CD8-positive, alpha-beta memory T cell (primary cell): ENCODE data around the gene SNX33. TPM values are rescaled to one million over a fixed set of nuclear protein-coding genes. Genes with fewer than 3 reads are reported as not detected.
"Not testable (repeated sequence)": the region's sequence is repeated elsewhere in the genome, so short reads cannot be mapped to it uniquely, and the experiment has no call there.

Experiments
- CTCF ChIA-PET: fragments of 350-600 bp; sonication (Branson Sonifier 250); formaldehyde crosslinking; loops from one replicate; lab custom pipeline; 2021; ENCODE audit warnings: antibody characterized with exemption; lab: Charles Lee
- POLR2A ChIA-PET: fragments of 350-600 bp; sonication (Branson Sonifier 250); formaldehyde crosslinking; loops from one replicate; lab custom pipeline; 2021; ENCODE audit warnings: antibody characterized with exemption; lab: Charles Lee
- DNase-seq, 5 donors: peaks; one replicate each; pipeline versions ENCODE4 v3.0.0 to v3.0.0-alpha.2; 2020 to 2022; ENCODE audit warnings: mixed read lengths in 1 of 5
- H3K27ac ChIP-seq: one replicate; pipeline ENCODE4 v1.7.0; 2013; ENCODE audit warnings: low read depth, mild to moderate bottlenecking, low read length, moderate library complexity
- H3K27me3 ChIP-seq: 2 replicates; pipeline ENCODE4 v1.7.0; 2013; ENCODE audit warnings: low read length, mild to moderate bottlenecking; ENCODE audit not compliant: insufficient read depth, poor library complexity, severe bottlenecking
- H3K36me3 ChIP-seq: 2 replicates; pipeline ENCODE4 v1.7.0; 2013; ENCODE audit warnings: mild to moderate bottlenecking, low read length, moderate library complexity; ENCODE audit not compliant: insufficient read depth
- H3K4me1 ChIP-seq: 2 replicates; pipeline ENCODE4 v1.7.0; 2013; ENCODE audit warnings: mild to moderate bottlenecking, low read length, moderate library complexity; ENCODE audit not compliant: insufficient read depth
- H3K4me3 ChIP-seq: 2 replicates; pipeline ENCODE4 v1.7.0; 2013; ENCODE audit warnings: mild to moderate bottlenecking, low read length
- H3K9me3 ChIP-seq: 2 replicates; pipeline ENCODE4 v1.7.0; 2013; ENCODE audit warnings: mild to moderate bottlenecking, low read length
- H3K27ac Mint-ChIP-seq, 8 donors: one replicate each; pipeline ENCODE4 v1.8.0; 2020 to 2021; ENCODE audit warnings: mixed read lengths in 8 of 8, mild to moderate bottlenecking in 6 of 8, inconsistent platforms in 3 of 8, moderate library complexity in 3 of 8
- H3K27me3 Mint-ChIP-seq, 2 donors: one replicate each; pipeline ENCODE4 v1.8.0; 2020 to 2021; ENCODE audit warnings: mixed read lengths in 2 of 2, mild to moderate bottlenecking in 1 of 2, moderate library complexity in 1 of 2
- H3K36me3 Mint-ChIP-seq, 3 donors: one replicate each; pipeline ENCODE4 v1.8.0; 2020 to 2021; ENCODE audit warnings: mixed read lengths in 3 of 3, inconsistent platforms in 1 of 3, mild to moderate bottlenecking in 1 of 3
- H3K4me1 Mint-ChIP-seq, 3 donors: one replicate each; pipeline ENCODE4 v1.8.0; 2020 to 2021; ENCODE audit warnings: mixed read lengths in 3 of 3, inconsistent platforms in 1 of 3, mild to moderate bottlenecking in 1 of 3
- H3K4me3 Mint-ChIP-seq, 7 donors: one replicate each; pipeline ENCODE4 v1.8.0; 2020 to 2021; ENCODE audit warnings: mixed read lengths in 7 of 7, mild to moderate bottlenecking in 6 of 7, moderate library complexity in 4 of 7, inconsistent platforms in 2 of 7
- H3K9me3 Mint-ChIP-seq, 5 donors: one replicate each; pipeline ENCODE4 v1.8.0; 2020 to 2022; ENCODE audit warnings: mixed read lengths in 5 of 5, mild to moderate bottlenecking in 3 of 5, moderate library complexity in 2 of 5, inconsistent platforms in 1 of 5
- polyA plus RNA-seq: library from polyadenylated mRNA; unstranded; fragments of 300-500 nt; fragmentation: Illumina TruSeq; gene quantifications from one replicate; pipeline ENCODE4 v1.2.3, GENCODE V29; 2021
- total RNA-seq, 2 experiments: library from RNA; stranded (reverse); gene quantifications; one replicate each; pipeline ENCODE4 v1.2.3, GENCODE V29; 2021

SNX33 gene
- total and polyA plus RNA-seq, 3 experiments from 2014 or later = 1.1 to 3.5 (median 3.1) TPM

DNA sequence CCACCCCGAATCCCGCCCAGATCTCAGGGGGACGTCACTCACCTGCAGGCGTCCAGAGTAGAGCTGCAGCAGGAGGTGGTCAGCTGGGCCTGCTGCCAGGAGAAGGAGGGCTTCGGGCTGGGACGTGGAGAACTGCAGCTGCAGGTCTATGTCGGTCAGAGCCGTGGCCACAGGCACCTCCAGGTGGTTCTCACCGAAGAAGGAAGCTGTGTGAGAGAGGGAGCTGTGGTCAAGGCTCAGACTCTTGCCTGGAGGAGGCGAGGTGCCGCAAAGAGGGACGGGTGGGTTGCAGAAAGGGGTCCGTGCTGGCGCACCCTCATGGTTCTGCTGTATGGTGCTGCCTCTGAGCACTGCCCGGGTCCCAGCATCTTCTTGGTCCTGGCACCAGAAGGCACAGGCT, 45.3 kb downstream of the SNX33 start:
- not testable (repeated sequence) for H3K27ac Mint-ChIP-seq, H3K36me3 Mint-ChIP-seq

DNA sequence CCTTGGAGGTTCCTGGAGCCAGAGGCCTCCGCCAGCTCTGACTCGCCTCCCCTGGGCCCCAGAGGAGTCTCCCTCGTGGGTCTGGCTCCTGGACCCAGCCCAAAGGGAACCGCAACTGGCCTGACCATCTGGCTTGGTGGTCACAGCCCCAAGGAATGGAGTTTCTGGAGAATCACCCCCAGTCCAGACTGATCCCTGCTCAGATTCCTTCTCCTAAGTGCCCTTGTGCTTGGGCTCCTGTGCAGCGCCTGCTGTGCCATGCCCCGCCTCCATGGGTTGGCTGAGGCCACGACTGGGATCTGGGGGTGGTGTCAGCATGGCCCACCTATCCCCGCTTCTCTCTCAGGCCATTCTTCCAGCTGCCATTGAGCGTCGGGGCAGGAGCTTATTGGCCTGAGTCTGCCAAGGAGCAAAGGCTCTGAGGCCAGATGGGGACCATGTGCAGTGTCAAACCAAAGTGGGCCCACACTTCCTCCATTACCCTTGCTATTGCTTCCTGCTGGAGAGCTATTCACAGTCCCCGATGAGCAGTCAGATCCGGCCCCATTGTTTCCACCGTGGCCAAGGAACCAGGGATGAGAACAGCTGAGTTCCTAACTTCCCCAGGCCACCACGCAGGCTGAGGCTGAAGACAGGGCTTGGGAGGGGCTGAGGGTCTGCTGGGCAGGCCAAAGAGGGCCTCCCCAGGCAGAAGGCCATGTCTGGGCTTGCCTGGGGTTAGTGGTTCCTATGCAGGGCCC, 46.0 kb downstream of the SNX33 start:
- POLR2A ChIA-PET = no interaction called here
- H3K9me3 Mint-ChIP-seq = no peaks in the 10 kb centered on the region

More for the DNA sequence above, 45.3 kb downstream of the SNX33 start:
- H3K9me3 ChIP-seq, H3K36me3 ChIP-seq, CTCF ChIA-PET, H3K27me3 ChIP-seq, H3K4me1 ChIP-seq, H3K4me3 ChIP-seq, POLR2A ChIA-PET, H3K4me3 Mint-ChIP-seq, H3K9me3 Mint-ChIP-seq, H3K27ac ChIP-seq, DNase-seq: not testable (repeated sequence)
- peaks cover 6 to 23% of the 10 kb centered on the region in 2 donors for H3K27me3 Mint-ChIP-seq
- peaks cover 9 to 12% (median 10%) of the 10 kb centered on the region in 3 donors for H3K4me1 Mint-ChIP-seq

DNA sequence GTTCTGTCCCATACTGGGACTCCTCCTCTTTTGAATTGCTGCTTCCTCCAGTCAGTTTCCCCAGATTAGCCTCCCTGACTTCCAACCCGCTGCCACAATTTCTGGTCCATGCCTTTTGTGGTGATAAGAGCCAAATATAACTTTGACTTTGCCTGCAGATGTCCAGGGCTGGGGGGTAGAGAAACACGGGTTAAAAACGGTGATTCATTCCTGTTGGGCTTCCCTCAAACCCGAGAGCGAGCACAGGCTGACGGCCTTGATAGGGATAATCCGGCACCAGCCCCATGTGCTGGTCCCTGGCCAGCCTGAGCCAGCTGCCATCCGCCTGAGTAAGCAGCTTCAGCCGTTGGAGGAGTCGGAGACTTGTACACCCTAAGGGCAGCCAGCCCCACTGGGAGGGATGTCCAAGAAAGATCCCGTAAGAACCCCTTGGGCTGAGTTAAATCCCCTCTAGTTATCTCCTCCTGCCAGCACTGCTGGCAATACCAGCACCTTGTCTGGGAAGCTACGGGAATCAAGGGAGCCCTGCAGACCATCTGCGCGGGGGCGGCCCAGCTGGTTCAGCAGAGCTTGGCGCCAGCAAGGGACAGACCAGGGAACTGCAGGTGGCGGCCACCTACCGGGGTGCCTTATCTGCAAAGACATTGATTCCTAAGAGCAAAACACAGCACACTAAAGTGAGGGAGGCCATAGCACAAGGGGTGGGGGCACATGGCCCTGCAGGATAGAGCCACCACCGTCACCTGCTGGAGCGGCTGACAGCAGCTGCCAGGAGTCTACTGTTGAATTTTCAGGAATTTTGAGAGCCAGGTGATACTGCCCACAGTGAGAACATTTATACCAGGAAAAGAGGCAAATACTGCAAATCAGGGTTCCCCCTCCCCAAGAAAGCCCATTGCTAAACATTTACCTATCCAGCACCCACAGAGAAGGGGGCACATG, 46.8 kb downstream of the SNX33 start:
- no peaks in the 10 kb centered on the region for H3K36me3 Mint-ChIP-seq
- DNase-seq = no peak
- peaks cover 6 to 26% of the 10 kb centered on the region in 2 donors for H3K27me3 Mint-ChIP-seq
- no peak overlapping the region for H3K27ac ChIP-seq
- H3K9me3 ChIP-seq = no peaks in the 10 kb centered on the region
- POLR2A ChIA-PET = no interaction called here
- CTCF ChIA-PET = no interaction called here
- no peak overlapping the region for H3K4me3 Mint-ChIP-seq
- H3K4me3 ChIP-seq = no peak overlapping the region
- H3K27ac Mint-ChIP-seq = peak overlapping the region in 3 of 8 donors; percentile 47 to 86 (median 48)
- no peaks in the 10 kb centered on the region for H3K36me3 ChIP-seq
- peaks cover 8% of the 10 kb centered on the region for H3K4me1 ChIP-seq
- H3K4me1 Mint-ChIP-seq = peaks cover 9 to 16% (median 10%) of the 10 kb centered on the region in 3 donors
- no peaks in the 10 kb centered on the region for H3K9me3 Mint-ChIP-seq
- H3K27me3 ChIP-seq = no peaks in the 10 kb centered on the region

More for the DNA sequence above, 46.0 kb downstream of the SNX33 start:
- peaks cover 9 to 12% (median 10%) of the 10 kb centered on the region in 3 donors for H3K4me1 Mint-ChIP-seq
- H3K27ac ChIP-seq = no peak overlapping the region
- H3K4me1 ChIP-seq = peaks cover 8% of the 10 kb centered on the region
- peaks cover 6 to 21% of the 10 kb centered on the region in 2 donors for H3K27me3 Mint-ChIP-seq
- no peaks in the 10 kb centered on the region for H3K27me3 ChIP-seq
- no peaks in the 10 kb centered on the region for H3K36me3 Mint-ChIP-seq
- H3K4me3 ChIP-seq = no peak overlapping the region
- no peaks in the 10 kb centered on the region for H3K36me3 ChIP-seq
- CTCF ChIA-PET = no interaction called here
- peak overlapping the region in 1 of 8 donors; percentile 43 for H3K27ac Mint-ChIP-seq
- H3K4me3 Mint-ChIP-seq = no peak overlapping the region
- DNase-seq = no peak
- H3K9me3 ChIP-seq = no peaks in the 10 kb centered on the region

DNA sequence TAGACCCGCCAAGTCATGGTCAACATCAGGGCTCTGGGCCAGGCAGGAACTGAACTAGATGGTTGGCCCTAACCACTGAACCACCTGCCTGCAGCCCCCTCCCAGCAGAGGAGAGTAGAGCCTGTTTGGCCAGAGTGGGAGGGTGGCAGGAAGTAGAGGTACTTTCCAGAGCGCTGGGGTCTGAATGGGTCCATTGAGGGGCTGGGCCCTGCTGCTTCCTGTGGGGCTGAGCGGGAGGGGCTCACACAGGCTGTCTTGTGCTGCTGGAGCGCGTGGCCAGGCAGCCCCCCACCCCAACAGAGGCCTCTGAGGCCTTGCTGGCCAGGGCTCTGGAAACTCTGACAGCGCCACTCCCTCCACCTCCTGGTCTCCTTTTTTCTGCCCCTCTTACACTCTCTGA, 47.5 kb downstream of the SNX33 start:
- no peak for DNase-seq

DNA sequence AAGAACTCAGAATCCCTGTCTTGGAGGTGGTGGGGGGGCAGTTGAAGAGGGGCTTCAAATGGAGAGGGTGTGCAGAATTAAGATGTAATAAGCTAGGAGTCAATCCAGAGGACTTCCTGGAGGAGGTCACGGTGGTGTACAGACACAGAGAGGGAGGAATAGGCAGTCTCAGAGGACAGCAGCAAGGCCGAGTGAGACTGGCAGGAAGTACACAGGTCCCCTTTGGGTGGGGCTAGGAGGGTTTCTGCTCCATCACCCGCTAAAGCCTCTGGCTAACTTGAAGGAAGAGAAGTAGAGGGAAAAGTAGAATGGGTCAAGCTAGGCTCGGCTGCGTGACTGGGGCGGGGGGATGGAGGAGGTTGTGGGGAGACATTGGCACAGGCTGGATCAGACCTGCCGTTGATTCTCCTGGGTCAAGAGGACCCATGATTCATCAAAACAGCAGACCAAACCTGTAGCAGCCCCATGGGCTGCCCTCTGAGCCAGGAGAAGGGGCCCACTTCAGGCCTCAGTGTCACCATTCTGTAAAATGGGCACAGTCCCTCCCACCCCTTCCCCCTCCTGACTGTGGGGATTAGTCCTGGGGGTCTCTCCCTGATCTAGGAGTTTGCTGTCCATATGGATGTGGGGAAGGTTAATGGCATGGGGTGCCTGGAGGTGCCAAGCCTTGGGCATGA, 48.1 kb downstream of the SNX33 start:
- peaks cover 9 to 16% (median 13%) of the 10 kb centered on the region in 3 donors for H3K4me1 Mint-ChIP-seq
- POLR2A ChIA-PET = no interaction called here
- H3K4me1 ChIP-seq = peaks cover 8% of the 10 kb centered on the region
- H3K27me3 ChIP-seq = no peaks in the 10 kb centered on the region
- H3K36me3 ChIP-seq = no peaks in the 10 kb centered on the region
- peak overlapping the region in 2 of 8 donors; percentile 33 to 79 for H3K27ac Mint-ChIP-seq
- no peak overlapping the region for H3K4me3 Mint-ChIP-seq
- no peaks in the 10 kb centered on the region for H3K36me3 Mint-ChIP-seq
- peaks cover 6 to 26% of the 10 kb centered on the region in 2 donors for H3K27me3 Mint-ChIP-seq
- H3K4me3 ChIP-seq = no peak overlapping the region
- no peak for DNase-seq
- H3K9me3 ChIP-seq = no peaks in the 10 kb centered on the region
- no peaks in the 10 kb centered on the region for H3K9me3 Mint-ChIP-seq
- CTCF ChIA-PET = no interaction called here
- H3K27ac ChIP-seq = no peak overlapping the region

More for the DNA sequence above, 47.5 kb downstream of the SNX33 start:
- Histone ChIP-seq H3K4me1 (peaks cover 8% of the 10 kb centered on the region), H3K27ac (no peak overlapping the region), H3K4me3 (no peak overlapping the region), H3K36me3 (no peaks in the 10 kb centered on the region), H3K27me3 (no peaks in the 10 kb centered on the region), H3K9me3 (no peaks in the 10 kb centered on the region)
- Mint-ChIP-seq H3K4me1 (peaks cover 9 to 16% (median 13%) of the 10 kb centered on the region in 3 donors), H3K27ac (peak overlapping the region in 3 of 8 donors; percentile 33 to 61 (median 47)), H3K36me3 (no peaks in the 10 kb centered on the region), H3K27me3 (peaks cover 6 to 26% of the 10 kb centered on the region in 2 donors), H3K4me3 (no peak overlapping the region), H3K9me3 (no peaks in the 10 kb centered on the region)
- ChIA-PET POLR2A (no interaction called here), CTCF (no interaction called here)

DNA sequence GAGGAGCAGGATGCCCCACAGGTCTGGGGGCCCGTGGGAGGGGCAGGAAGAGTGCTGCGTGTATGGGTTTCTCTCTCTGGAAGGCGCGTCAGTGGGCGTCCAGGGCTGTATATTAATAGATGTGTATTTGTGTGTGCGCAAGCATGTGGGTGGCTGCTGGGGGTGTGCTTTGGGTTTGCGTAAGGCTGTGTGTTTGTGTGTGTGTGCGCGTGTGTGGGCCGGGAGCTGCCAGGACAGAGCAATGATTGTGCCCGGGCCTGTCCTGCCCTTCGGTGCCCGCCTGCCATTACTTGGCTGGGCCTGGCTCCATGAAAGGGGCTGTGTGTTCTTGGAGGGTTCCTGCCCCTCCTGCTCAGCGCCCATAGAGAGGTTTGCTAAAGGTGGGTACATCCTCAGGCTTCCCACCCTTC, 48.6 kb downstream of the SNX33 start:
- no peaks in the 10 kb centered on the region for H3K36me3 Mint-ChIP-seq
- DNase-seq = no peak
- no peak overlapping the region for H3K4me3 Mint-ChIP-seq
- Histone ChIP-seq H3K36me3 (no peaks in the 10 kb centered on the region), H3K27ac (no peak overlapping the region), H3K4me3 (no peak overlapping the region), H3K27me3 (no peaks in the 10 kb centered on the region), H3K4me1 (peaks cover 8% of the 10 kb centered on the region), H3K9me3 (no peaks in the 10 kb centered on the region)
- peak overlapping the region in 2 of 8 donors; percentile 29 to 33 for H3K27ac Mint-ChIP-seq
- peaks cover 9 to 16% (median 13%) of the 10 kb centered on the region in 3 donors for H3K4me1 Mint-ChIP-seq
- CTCF ChIA-PET = no interaction called here
- no peaks in the 10 kb centered on the region for H3K9me3 Mint-ChIP-seq
- POLR2A ChIA-PET = no interaction called here
- H3K27me3 Mint-ChIP-seq = peaks cover 6 to 26% of the 10 kb centered on the region in 2 donors

DNA sequence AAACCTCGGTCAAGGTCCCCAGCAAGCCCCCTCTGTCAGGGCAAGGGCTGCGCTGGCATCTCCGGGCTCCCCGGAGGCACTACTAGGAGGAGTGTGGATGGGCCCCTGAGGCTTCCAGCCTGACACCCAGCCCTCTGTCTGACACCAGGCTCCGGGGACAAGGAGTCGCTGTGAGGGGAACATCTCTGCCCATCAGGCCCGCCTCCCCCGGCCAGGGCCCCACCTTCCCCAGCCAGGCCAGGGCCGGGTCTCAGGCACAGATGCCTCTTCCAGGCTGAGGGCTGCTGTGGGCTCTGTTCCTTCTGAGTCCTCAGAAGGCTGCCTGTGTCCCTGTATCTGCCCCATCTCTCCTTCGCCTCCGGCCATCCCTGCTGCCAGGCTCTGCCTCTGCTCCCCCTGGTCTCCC, 49.1 kb downstream of the SNX33 start:
- Mint-ChIP-seq H3K4me1 (peaks cover 9 to 16% (median 13%) of the 10 kb centered on the region in 3 donors), H3K4me3 (no peak overlapping the region)
- CTCF ChIA-PET = no interaction called here

More for the DNA sequence above, 49.1 kb downstream of the SNX33 start:
- no peaks in the 10 kb centered on the region for H3K27me3 ChIP-seq
- Mint-ChIP-seq H3K36me3 (no peaks in the 10 kb centered on the region), H3K9me3 (no peaks in the 10 kb centered on the region), H3K27me3 (peaks cover 6 to 23% of the 10 kb centered on the region in 2 donors), H3K27ac (no peak overlapping the region)
- no peaks in the 10 kb centered on the region for H3K36me3 ChIP-seq
- no peak overlapping the region for H3K4me3 ChIP-seq
- H3K9me3 ChIP-seq = no peaks in the 10 kb centered on the region
- peaks cover 8% of the 10 kb centered on the region for H3K4me1 ChIP-seq
- H3K27ac ChIP-seq = no peak overlapping the region
- POLR2A ChIA-PET = no interaction called here
- DNase-seq = no peak
